ENCODE results near the gene MPC1.
"Not testable (repeated sequence)": the region's sequence is repeated elsewhere in the genome, so short reads cannot be mapped to it uniquely, and the experiment has no call there.

The MPC1 gene

GRCh38 chr6:166397849-166398248 lies 15.1 kb upstream of the MPC1 start:
- H3K27ac ChIP-seq = no peak overlapping the region
- TF ChIP-seq ZFX (IDR thresholded peaks at IDR 0.05; ENCODE audit: borderline replicate concordance) = no peak
- TF ChIP-seq CTCF (IDR thresholded peaks at IDR 0.05) = no peak

- TF ChIP-seq CTCF (IDR thresholded peaks at IDR 0.05) (no peak), ZFX (IDR thresholded peaks at IDR 0.05; ENCODE audit: borderline replicate concordance) (no peak)
- H3K27ac ChIP-seq = no peak overlapping the region
These were observed 13.0 kb upstream of the MPC1 start for GRCh38 chr6:166395778-166396177.

- TF ChIP-seq CTCF (IDR thresholded peaks at IDR 0.05) = no peak
- no peak for TF ChIP-seq ZFX (IDR thresholded peaks at IDR 0.05; ENCODE audit: borderline replicate concordance)
- no peak overlapping the region for H3K27ac ChIP-seq
These were observed 12.6 kb upstream of the MPC1 start for GRCh38 chr6:166395351-166395750.

GRCh38 chr6:166394036-166394892 lies 11.5 kb upstream of the MPC1 start:
- no peak overlapping the region for H3K27ac ChIP-seq
- TF ChIP-seq CTCF (IDR thresholded peaks at IDR 0.05) (no peak), ZFX (IDR thresholded peaks at IDR 0.05; ENCODE audit: borderline replicate concordance) (no peak)

- no peak for TF ChIP-seq ZFX (IDR thresholded peaks at IDR 0.05; ENCODE audit: borderline replicate concordance)
- TF ChIP-seq CTCF (IDR thresholded peaks at IDR 0.05) = no peak
- H3K27ac ChIP-seq = no peak overlapping the region
These were observed 10.7 kb upstream of the MPC1 start for GRCh38 chr6:166393535-166393823.

GRCh38 chr6:166392755-166393534 lies 10.2 kb upstream of the MPC1 start:
- H3K27ac ChIP-seq = not testable (repeated sequence)

GRCh38 chr6:166389119-166389518 lies 6.4 kb upstream of the MPC1 start:
- H3K27ac ChIP-seq = no peak overlapping the region
- TF ChIP-seq CTCF (IDR thresholded peaks at IDR 0.05) = no peak
- TF ChIP-seq ZFX (IDR thresholded peaks at IDR 0.05; ENCODE audit: borderline replicate concordance) = no peak
